Skin of body (tissue), 2 donors: ENCODE results near the gene WFDC1. TPM values are rescaled to one million over a fixed set of nuclear protein-coding genes. Genes with fewer than 3 reads are reported as not detected.

ENCODE experiments used
- DNase-seq: peaks from one replicate; lab custom pipeline; 2025; lab: John Stamatoyannopoulos, UW
- total RNA-seq: library from RNA; depleted of rRNA; stranded (reverse); fragments of >200 nt; gene quantifications from one replicate; pipeline ENCODE4 v1.2.3, GENCODE V29; 2014

WFDC1 gene
- 5.8 TPM for total RNA-seq

GRCh38 chr16:84294531-84295142 lies at the start of gene WFDC1:
WFDC1 (plus strand) TSS chr16:84294878; CDS start chr16:84294972, 94 bp downstream.
- no peak for DNase-seq

- no peak for DNase-seq
Observed at GRCh38 chr16:84245956-84246678, 48.6 kb upstream of the WFDC1 start.

- DNase-seq, result no peak
Observed at GRCh38 chr16:84246679-84247077, 48.0 kb upstream of the WFDC1 start.

GRCh38 chr16:84247331-84247730 lies 47.3 kb upstream of the WFDC1 start:
- DNase-seq, result no peak

- no peak for DNase-seq
Observed at GRCh38 chr16:84247844-84248243, 46.8 kb upstream of the WFDC1 start.

- DNase-seq, result no peak
Observed at GRCh38 chr16:84252184-84252583, 42.5 kb upstream of the WFDC1 start.

- DNase-seq, result no peak
Observed at GRCh38 chr16:84253173-84253572, 41.5 kb upstream of the WFDC1 start.

- DNase-seq, result no peak
Observed at GRCh38 chr16:84254062-84254461, 40.6 kb upstream of the WFDC1 start.

GRCh38 chr16:84255050-84255810 lies 39.4 kb upstream of the WFDC1 start:
- DNase-seq, result no peak

- no peak for DNase-seq
Observed at GRCh38 chr16:84258266-84258665, 36.4 kb upstream of the WFDC1 start.

- DNase-seq, result no peak
Observed at GRCh38 chr16:84259691-84260090, 35.0 kb upstream of the WFDC1 start.

- no peak for DNase-seq
Observed at GRCh38 chr16:84260766-84261554, 33.7 kb upstream of the WFDC1 start.

- DNase-seq, result no peak
Observed at GRCh38 chr16:84262031-84262430, 32.6 kb upstream of the WFDC1 start.

- no peak for DNase-seq
Observed at GRCh38 chr16:84262939-84263338, 31.7 kb upstream of the WFDC1 start.

- DNase-seq, result no peak
Observed at GRCh38 chr16:84266451-84266850, 28.2 kb upstream of the WFDC1 start.

GRCh38 chr16:84267380-84267779 lies 27.3 kb upstream of the WFDC1 start:
- DNase-seq, result no peak

GRCh38 chr16:84268291-84269040 lies 26.2 kb upstream of the WFDC1 start:
- no peak for DNase-seq

- no peak for DNase-seq
Observed at GRCh38 chr16:84270071-84270470, 24.6 kb upstream of the WFDC1 start.

- DNase-seq, result no peak
Observed at GRCh38 chr16:84270531-84270930, 24.1 kb upstream of the WFDC1 start.

- no peak for DNase-seq
Observed at GRCh38 chr16:84271037-84271436, 23.6 kb upstream of the WFDC1 start.

GRCh38 chr16:84271866-84272265 lies 22.8 kb upstream of the WFDC1 start:
- DNase-seq, result no peak
